T-cell (primary cell): ENCODE measurements around the gene JAZF1. TPM values are rescaled to one million over a fixed set of nuclear protein-coding genes. Genes with fewer than 3 reads are reported as not detected.

Source experiments
- ATAC-seq, 4 experiments: fragments of 200-7000 bp in 3 of 4; fragments of 150-1000 bp in 1 of 4; cut with Tn5 transposase; replicated peaks in 1 of 4; 1 replicate in 3 of 4; 2 replicates in 1 of 4; pipeline ENCODE4 v1.10.0; 2021; ENCODE audit warnings: moderate library complexity in 3 of 4, mild to moderate bottlenecking in 2 of 4, moderate number of reproducible peaks in 1 of 4
- CTCF ChIA-PET, 2 donors: fragments of 300-600 bp; sonication (Branson Sonifier 250); formaldehyde crosslinking; loops; one replicate each; lab custom pipeline; 2022; ENCODE audit warnings: antibody characterized with exemption in 2 of 2; lab: Charles Lee
- POLR2A ChIA-PET, 2 donors: fragments of 300-600 bp; sonication (Branson Sonifier 250); formaldehyde crosslinking; loops; one replicate each; lab custom pipeline; 2022; ENCODE audit warnings: antibody characterized with exemption in 2 of 2; lab: Charles Lee
- DNase-seq, 35 experiments: peaks; one replicate each; pipeline versions ENCODE4 v3.0.0 to v3.0.0-alpha.2; 2013 to 2023
- H3K27ac ChIP-seq: one replicate; pipeline ENCODE4 v1.5.1; 2013; ENCODE audit warnings: low read length
- H3K27me3 ChIP-seq, 2 experiments: replicated peaks in 1 of 2; 1 replicate in 1 of 2; 2 replicates in 1 of 2; pipeline versions ENCODE4 v1.6.1 to v1.7.0; 2013; ENCODE audit warnings: low read length in 1 of 2, mixed read lengths in 1 of 2; ENCODE audit not compliant: control insufficient read depth in 2 of 2, insufficient read depth in 2 of 2; ENCODE audit errors: extremely low read depth in 1 of 2
- H3K36me3 ChIP-seq, 2 donors: 1 replicate in 1 of 2; 2 replicates in 1 of 2; pipeline versions ENCODE4 v1.6.1 to v1.7.0; 2013; ENCODE audit warnings: low read length in 1 of 2; ENCODE audit not compliant: control insufficient read depth in 2 of 2, insufficient read depth in 1 of 2; ENCODE audit errors: extremely low read depth in 1 of 2
- H3K4me1 ChIP-seq, 2 experiments: 1 replicate in 1 of 2; 2 replicates in 1 of 2; pipeline versions ENCODE4 v1.6.1 to v1.7.0; 2013; ENCODE audit warnings: low read length in 2 of 2, mixed read lengths in 1 of 2; ENCODE audit not compliant: insufficient read depth in 2 of 2, control insufficient read depth in 1 of 2; ENCODE audit errors: extremely low read depth in 1 of 2
- H3K4me3 ChIP-seq, 2 donors: 1 replicate in 1 of 2; 2 replicates in 1 of 2; pipeline versions ENCODE4 v1.5.1 to v1.7.0; 2013; ENCODE audit warnings: mild to moderate bottlenecking in 2 of 2, low read length in 1 of 2, moderate library complexity in 1 of 2; ENCODE audit not compliant: control insufficient read depth in 1 of 2; ENCODE audit errors: extremely low read depth in 1 of 2
- H3K9me3 ChIP-seq: 2 replicates; pipeline ENCODE4 v1.7.0; 2013
- H3K27ac Mint-ChIP-seq, 2 donors: one replicate each; pipeline ENCODE4 v1.8.0; 2020 to 2021; ENCODE audit warnings: mild to moderate bottlenecking in 2 of 2, mixed read lengths in 2 of 2
- H3K27me3 Mint-ChIP-seq, 2 donors: one replicate each; pipeline ENCODE4 v1.8.0; 2021 to 2022; ENCODE audit warnings: mixed read lengths in 2 of 2
- H3K36me3 Mint-ChIP-seq: one replicate; pipeline ENCODE4 v1.8.0; 2021; ENCODE audit warnings: mixed read lengths
- H3K4me1 Mint-ChIP-seq, 3 donors: one replicate each; pipeline ENCODE4 v1.8.0; 2020 to 2022; ENCODE audit warnings: mixed read lengths in 3 of 3, mild to moderate bottlenecking in 1 of 3
- H3K4me3 Mint-ChIP-seq, 3 donors: one replicate each; pipeline ENCODE4 v1.8.0; 2020 to 2022; ENCODE audit warnings: mild to moderate bottlenecking in 3 of 3, mixed read lengths in 3 of 3, moderate library complexity in 3 of 3
- H3K9me3 Mint-ChIP-seq, 3 donors: one replicate each; pipeline ENCODE4 v1.8.0; 2020 to 2022; ENCODE audit warnings: mixed read lengths in 3 of 3
- WGBS: methylation state at CpG from one replicate; pipeline ENCODE4 v1.1.5; 2013; ENCODE audit warnings: missing lambda C conversion rate; ENCODE audit not compliant: insufficient coverage; 5-methylcytosine and 5-hydroxymethylcytosine counted together
- total RNA-seq, 35 experiments: library from RNA in 6 of 35; stranded (reverse) in 6 of 35; fragments of 120-200 nt in 1 of 35; gene quantifications; one replicate each; pipeline versions ENCODE4 v1.2.1 to v1.2.4 and lab custom pipeline; 2013 to 2026

Gene JAZF1
- total RNA-seq, 5 donors from 2014 or later (not counting 1 experiment from before 2014, with no cell fraction given) = 9.6 to 22.1 (median 15.9) TPM

DNA sequence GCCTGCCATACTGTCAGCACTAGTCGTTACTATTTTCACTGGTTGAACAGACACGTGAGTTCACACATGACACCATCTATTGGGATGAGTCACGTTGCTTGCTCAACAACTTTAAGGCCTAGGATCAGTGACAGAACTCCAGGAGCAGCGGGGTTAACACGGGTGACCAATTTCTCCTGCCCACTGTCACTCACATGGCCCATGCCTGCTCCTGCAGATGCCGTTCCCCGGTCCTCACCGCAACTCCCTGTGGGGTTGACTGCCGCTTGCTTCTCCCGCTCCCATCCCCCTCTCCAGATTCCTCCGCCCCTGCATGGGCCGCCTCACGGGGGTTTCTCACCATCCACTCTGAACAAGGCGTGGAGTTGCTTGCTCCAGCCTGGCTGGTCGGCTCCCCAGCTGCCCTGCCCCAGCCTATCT, 312.5 kb downstream of the JAZF1 start:
- no peak for ATAC-seq

DNA sequence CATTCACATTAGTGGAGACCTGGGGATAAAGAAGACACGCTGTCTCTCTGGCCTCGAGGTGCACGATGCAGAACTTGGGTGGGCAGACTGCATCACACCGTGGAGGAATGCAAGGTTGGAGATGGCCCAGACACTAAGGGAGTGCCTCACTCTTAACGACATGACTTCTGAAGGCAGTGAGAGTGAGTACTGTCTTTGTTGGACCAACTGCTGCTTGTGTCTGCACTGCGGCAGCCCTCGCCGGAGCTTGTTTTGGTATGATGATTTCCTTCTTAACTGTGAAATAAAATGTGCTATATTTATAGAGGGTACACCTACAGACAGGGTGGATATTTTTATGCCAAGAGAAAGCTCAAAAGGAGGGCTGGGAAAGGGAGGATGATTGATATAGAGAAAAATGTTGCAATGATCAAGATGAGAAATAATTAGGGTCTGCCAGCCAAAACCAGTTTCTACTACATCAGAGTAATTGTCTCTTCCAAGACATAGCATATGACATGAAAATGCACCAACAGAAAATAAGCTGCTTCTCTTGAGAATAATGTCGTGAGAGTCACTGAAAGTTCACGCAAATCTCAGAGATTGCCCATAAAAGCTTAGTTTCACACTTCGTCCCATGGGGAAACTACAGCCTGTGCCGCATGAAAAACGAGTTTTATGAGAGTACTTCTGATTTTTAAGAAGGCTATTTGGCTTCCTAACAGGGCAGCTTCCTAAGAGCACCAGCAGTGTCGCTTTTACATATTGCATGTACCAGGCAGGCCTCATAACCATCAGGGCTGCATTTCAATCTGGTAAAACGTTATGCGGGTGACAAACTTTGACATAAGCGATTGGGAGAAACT, 313.5 kb downstream of the JAZF1 start:
- Histone ChIP-seq H3K36me3 (no peaks in the 10 kb centered on the region), H3K4me1 (peaks cover 0 to 12% of the 10 kb centered on the region in 2 experiments), H3K27ac (no peak overlapping the region), H3K9me3 (no peaks in the 10 kb centered on the region), H3K27me3 (no peaks in the 10 kb centered on the region), H3K4me3 (no peak overlapping the region)
- peaks cover 0 to 6% (median 3%) of the 10 kb centered on the region in 3 donors for H3K4me1 Mint-ChIP-seq
- WGBS = 89% methylated on average over 12 of the region's 17 CpGs
- no peak overlapping the region for H3K4me3 Mint-ChIP-seq
- ATAC-seq = no peak
- CTCF ChIA-PET = no interaction called here
- no peak overlapping the region for H3K27ac Mint-ChIP-seq
- no peaks in the 10 kb centered on the region for H3K9me3 Mint-ChIP-seq
- H3K36me3 Mint-ChIP-seq = peaks cover 37% of the 10 kb centered on the region
- POLR2A ChIA-PET = no interaction called here
- no peaks in the 10 kb centered on the region for H3K27me3 Mint-ChIP-seq
- no peak for DNase-seq

More for the DNA sequence above, 312.5 kb downstream of the JAZF1 start:
- ChIA-PET POLR2A (no interaction called here), CTCF (no interaction called here)
- Histone ChIP-seq H3K9me3 (no peaks in the 10 kb centered on the region), H3K36me3 (no peaks in the 10 kb centered on the region), H3K4me3 (no peak overlapping the region), H3K4me1 (peaks cover 0 to 12% of the 10 kb centered on the region in 2 experiments), H3K27ac (no peak overlapping the region), H3K27me3 (no peaks in the 10 kb centered on the region)
- Mint-ChIP-seq H3K4me1 (peaks cover 0 to 6% (median 3%) of the 10 kb centered on the region in 3 donors), H3K27me3 (no peaks in the 10 kb centered on the region), H3K4me3 (no peak overlapping the region), H3K9me3 (no peaks in the 10 kb centered on the region), H3K27ac (no peak overlapping the region), H3K36me3 (peaks cover 37% of the 10 kb centered on the region)
- WGBS = 98% methylated on average over 13 of the region's 15 CpGs
- no peak for DNase-seq

DNA sequence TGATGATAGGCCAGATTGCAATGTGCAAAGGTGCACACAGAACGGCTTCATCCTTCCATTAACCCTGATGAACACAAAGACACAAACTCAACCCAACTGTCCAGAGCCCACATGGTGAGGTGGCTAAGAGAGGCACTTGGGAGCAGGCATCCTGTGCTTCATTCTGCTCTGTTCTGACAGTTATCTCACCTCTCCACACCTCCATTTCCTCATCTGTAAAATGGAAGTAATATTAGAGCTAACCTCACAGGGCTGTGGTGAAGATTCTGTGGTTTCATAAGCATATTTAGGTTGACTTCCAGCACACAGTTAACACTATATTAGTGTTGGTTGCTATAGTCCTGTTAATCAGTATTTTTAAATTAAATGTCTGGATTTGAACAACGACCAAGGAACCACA, 314.3 kb downstream of the JAZF1 start:
- no peak overlapping the region for H3K4me3 ChIP-seq
- Mint-ChIP-seq H3K27ac (no peak overlapping the region), H3K36me3 (peaks cover 39% of the 10 kb centered on the region), H3K4me3 (no peak overlapping the region), H3K4me1 (peaks cover 0 to 6% (median 3%) of the 10 kb centered on the region in 3 donors), H3K9me3 (no peaks in the 10 kb centered on the region), H3K27me3 (no peaks in the 10 kb centered on the region)
- whole genome bisulfite sequencing = no CpG with 5 or more reads among the region's 2 CpGs
- H3K36me3 ChIP-seq = no peaks in the 10 kb centered on the region
- ATAC-seq (no peak), DNase-seq (peak in 1 of 35 experiments; percentile 5)
- peaks cover 0 to 12% of the 10 kb centered on the region in 2 experiments for H3K4me1 ChIP-seq
- ChIA-PET CTCF (no interaction called here), POLR2A (no interaction called here)
- no peaks in the 10 kb centered on the region for H3K9me3 ChIP-seq
- H3K27ac ChIP-seq = no peak overlapping the region
- H3K27me3 ChIP-seq = no peaks in the 10 kb centered on the region

DNA sequence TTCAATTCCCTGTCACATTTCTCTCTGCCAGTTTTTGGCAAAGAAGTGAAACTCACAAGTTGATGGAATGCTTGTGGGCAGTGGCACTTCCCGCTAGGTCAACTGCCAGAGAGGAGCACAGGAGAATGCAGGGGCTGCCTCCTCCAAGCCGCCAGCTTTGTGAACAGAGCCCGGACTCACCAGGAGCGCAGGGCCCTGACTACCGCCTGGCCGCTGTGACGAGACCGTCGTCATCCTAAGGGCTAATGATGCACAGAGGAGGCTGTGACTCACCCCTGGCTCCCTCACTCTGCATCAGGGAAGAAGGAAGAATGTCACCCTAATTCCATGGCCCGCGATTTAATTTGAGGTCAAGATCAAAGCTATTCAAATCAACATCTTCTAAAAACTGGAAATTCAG, 316.7 kb downstream of the JAZF1 start:
- peaks cover 0 to 12% of the 10 kb centered on the region in 2 experiments for H3K4me1 ChIP-seq
- CTCF ChIA-PET = no interaction called here
- peaks cover 45% of the 10 kb centered on the region for H3K36me3 Mint-ChIP-seq
- ATAC-seq (no peak), DNase-seq (no peak)
- no peak overlapping the region for H3K27ac Mint-ChIP-seq
- 98% methylated on average over 9 of the region's 11 CpGs for WGBS
- no peaks in the 10 kb centered on the region for H3K27me3 ChIP-seq
- H3K4me3 ChIP-seq = no peak overlapping the region
- H3K9me3 Mint-ChIP-seq = no peaks in the 10 kb centered on the region
- POLR2A ChIA-PET = no interaction called here
- no peaks in the 10 kb centered on the region for H3K27me3 Mint-ChIP-seq
- H3K9me3 ChIP-seq = no peaks in the 10 kb centered on the region
- H3K4me1 Mint-ChIP-seq = peaks cover 0 to 6% (median 3%) of the 10 kb centered on the region in 3 donors
- H3K4me3 Mint-ChIP-seq = no peak overlapping the region
- H3K36me3 ChIP-seq = no peaks in the 10 kb centered on the region
- no peak overlapping the region for H3K27ac ChIP-seq

DNA sequence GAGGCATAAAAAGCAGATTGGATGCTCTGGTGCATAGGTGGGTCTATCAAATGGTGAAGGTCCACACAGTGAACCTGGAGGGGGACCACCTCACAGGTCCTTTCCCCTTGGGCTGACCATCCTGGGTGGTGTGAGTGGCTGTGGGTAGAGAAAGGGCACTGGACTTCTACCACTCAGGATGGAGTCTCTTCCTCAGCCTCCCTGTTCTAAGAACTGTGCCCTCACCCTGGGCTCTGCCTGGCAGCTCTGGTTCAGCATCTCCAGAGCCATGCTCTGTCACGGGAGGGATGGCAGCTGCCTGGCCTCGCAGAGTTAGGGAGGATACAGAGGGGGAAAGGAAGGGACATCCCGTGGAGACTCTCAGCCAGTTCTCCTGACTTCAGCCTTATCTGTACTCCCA, 318.8 kb downstream of the JAZF1 start:
- no peak for DNase-seq
- ChIA-PET POLR2A (no interaction called here), CTCF (interaction anchor here (0.6 to 1.3 kb wide), 3 partner anchors 12 to 263 kb away, joined by 3 to 4 read pairs (median 3); no protein-coding TSS in a partner anchor)
- no CpG with 5 or more reads among the region's 3 CpGs for WGBS
- H3K9me3 Mint-ChIP-seq = no peaks in the 10 kb centered on the region
- H3K4me1 Mint-ChIP-seq = peaks cover 0 to 2% (median 2%) of the 10 kb centered on the region in 3 donors
- no peak overlapping the region for H3K4me3 ChIP-seq
- no peaks in the 10 kb centered on the region for H3K9me3 ChIP-seq
- no peak overlapping the region for H3K4me3 Mint-ChIP-seq
- no peaks in the 10 kb centered on the region for H3K36me3 ChIP-seq
- no peak overlapping the region for H3K27ac ChIP-seq
- H3K27me3 Mint-ChIP-seq = no peaks in the 10 kb centered on the region
- peaks cover 0 to 4% of the 10 kb centered on the region in 2 experiments for H3K4me1 ChIP-seq
- no peak overlapping the region for H3K27ac Mint-ChIP-seq
- no peaks in the 10 kb centered on the region for H3K27me3 ChIP-seq
- ATAC-seq = no peak
- peaks cover 37% of the 10 kb centered on the region for H3K36me3 Mint-ChIP-seq

DNA sequence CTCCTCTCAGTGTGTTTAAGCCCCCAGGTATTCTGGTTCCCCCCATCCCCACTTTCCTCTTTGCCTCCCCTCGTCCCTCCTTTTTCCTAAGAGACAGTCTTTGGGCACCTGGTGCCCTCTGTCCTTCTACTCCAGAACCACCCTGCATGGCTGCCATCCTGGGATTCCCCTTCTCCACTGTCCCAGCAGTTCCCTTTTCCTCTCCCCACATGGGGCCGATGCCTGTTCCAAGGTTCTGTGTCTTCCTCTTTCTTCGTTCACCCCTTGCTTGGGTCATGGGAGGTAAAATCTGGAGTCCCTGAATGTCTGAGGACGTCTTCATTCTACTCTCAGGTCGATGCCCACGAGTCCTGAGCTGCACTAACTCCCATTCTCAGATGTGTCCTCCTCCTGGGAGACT, 319.8 kb downstream of the JAZF1 start:
- ChIA-PET CTCF (no interaction called here), POLR2A (no interaction called here)
- Histone ChIP-seq H3K4me1 (peaks cover 0 to under 1% of the 10 kb centered on the region in 2 experiments), H3K4me3 (no peak overlapping the region), H3K27me3 (no peaks in the 10 kb centered on the region), H3K36me3 (no peaks in the 10 kb centered on the region), H3K27ac (no peak overlapping the region), H3K9me3 (no peaks in the 10 kb centered on the region)
- ATAC-seq (no peak), DNase-seq (no peak)
- WGBS = 86% methylated on average over 1 of the region's 6 CpGs
- Mint-ChIP-seq H3K27ac (no peak overlapping the region), H3K4me1 (no peaks in the 10 kb centered on the region), H3K4me3 (no peak overlapping the region), H3K27me3 (no peaks in the 10 kb centered on the region), H3K9me3 (no peaks in the 10 kb centered on the region), H3K36me3 (peaks cover 40% of the 10 kb centered on the region)
